Hematopoietic multipotent progenitor cell treated with erythropoietin and hydrocortisone succinate and interleukin-3 and kit ligand, for 8 days (in vitro differentiated cells): ENCODE measurements around the gene GGT7.
A peak's percentile ranks its signal among the peaks of the same experiment; 100 is the strongest.
"Not testable (repeated sequence)": the region's sequence is repeated elsewhere in the genome, so short reads cannot be mapped to it uniquely, and the experiment has no call there.

ENCODE experiments used
- DNase-seq: peaks from one replicate; pipeline ENCODE4 v3.0.0-alpha.2; 2015

Gene GGT7

GRCh38 chr20:34880971-34881370 lies 8.3 kb upstream of the GGT7 start:
- DNase-seq = not testable (repeated sequence)

- no peak for DNase-seq
Observed at GRCh38 chr20:34880215-34880850, 7.7 kb upstream of the GGT7 start.

DNA sequence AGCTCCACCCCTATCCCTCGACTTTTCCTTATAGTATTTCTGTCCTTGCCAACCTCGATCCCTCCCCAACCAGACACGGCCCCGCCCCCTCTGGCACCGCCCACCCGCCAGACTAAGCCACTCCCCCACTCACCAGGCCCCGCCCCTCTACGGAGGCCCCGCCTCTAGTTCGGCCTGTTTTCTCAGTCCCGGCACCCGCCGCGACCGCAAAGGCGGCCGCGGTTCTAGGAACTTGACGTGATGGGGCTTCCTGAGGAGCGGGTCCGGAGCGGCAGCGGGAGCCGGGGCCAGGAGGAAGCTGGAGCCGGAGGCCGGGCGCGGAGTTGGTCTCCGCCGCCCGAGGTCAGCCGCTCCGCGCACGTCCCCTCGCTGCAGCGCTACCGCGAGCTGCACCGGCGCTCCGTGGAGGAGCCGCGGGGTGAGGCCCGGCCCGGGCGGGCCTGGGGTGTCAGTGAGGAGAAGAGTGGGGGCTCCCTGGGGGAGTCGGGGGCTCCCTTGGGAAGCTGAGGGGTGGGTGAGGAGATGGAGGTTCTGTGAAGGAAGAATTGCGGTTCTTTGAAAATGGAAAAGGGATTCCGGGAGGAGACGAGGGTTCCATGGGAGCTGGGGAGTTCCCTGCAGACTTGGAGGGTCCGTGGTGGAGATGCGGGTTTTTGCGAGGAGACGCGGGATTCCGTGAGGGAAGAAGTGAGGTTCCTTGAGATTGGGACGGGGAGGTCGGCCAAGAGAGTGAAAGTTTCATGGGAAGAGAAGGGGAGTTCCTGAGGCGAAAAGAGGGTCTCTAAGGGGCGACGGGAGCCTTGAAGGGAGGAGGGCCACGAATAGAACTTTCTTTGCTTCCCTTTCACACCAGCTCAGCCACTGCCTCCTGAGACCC lies 4.0 kb upstream of the GGT7 start, which contains the start of gene ACSS2:
Gene ACSS2 (plus strand): TSS at position 207 of the 877 bp plus-strand sequence. CDS start 34 bp downstream, at position 241.
- DNase-seq = no peak

- DNase-seq = peak; percentile 96
Observed at GRCh38 chr20:34875642-34876405, 3.2 kb upstream of the GGT7 start.

GRCh38 chr20:34874094-34874654 lies 1.5 kb upstream of the GGT7 start:
- peak; percentile 89 for DNase-seq

GRCh38 chr20:34873583-34874093 lies 982 bp upstream of the GGT7 start:
- no peak for DNase-seq

GRCh38 chr20:34871966-34872621 lies 562 bp downstream of the GGT7 start:
- no peak for DNase-seq

GRCh38 chr20:34871320-34871926 lies 1.2 kb downstream of the GGT7 start:
- DNase-seq = no peak

DNA sequence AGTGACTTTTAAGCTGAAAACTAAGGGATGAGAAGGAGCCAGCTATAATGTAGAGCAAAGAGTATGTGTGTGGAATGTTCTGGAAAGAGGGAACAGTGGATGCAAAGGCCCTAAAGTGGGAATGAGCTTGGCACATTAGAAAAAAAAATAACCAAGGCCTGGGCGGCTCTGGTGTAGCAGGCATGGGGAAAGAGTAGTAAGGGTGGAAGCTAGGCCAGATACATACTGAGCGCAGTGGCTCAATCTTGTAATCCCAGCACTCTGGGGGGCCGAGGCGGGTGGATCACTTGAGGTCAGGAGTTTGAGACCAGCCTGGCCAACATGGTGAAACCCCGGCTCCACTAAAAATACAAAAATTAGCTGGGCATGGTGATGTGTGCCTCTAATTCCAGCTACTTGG lies 8.4 kb downstream of the GGT7 start:
- no peak for DNase-seq

- no peak for DNase-seq
Observed at GRCh38 chr20:34863421-34863965, 9.2 kb downstream of the GGT7 start.

GRCh38 chr20:34862724-34863123 lies 9.9 kb downstream of the GGT7 start:
- DNase-seq = no peak

DNA sequence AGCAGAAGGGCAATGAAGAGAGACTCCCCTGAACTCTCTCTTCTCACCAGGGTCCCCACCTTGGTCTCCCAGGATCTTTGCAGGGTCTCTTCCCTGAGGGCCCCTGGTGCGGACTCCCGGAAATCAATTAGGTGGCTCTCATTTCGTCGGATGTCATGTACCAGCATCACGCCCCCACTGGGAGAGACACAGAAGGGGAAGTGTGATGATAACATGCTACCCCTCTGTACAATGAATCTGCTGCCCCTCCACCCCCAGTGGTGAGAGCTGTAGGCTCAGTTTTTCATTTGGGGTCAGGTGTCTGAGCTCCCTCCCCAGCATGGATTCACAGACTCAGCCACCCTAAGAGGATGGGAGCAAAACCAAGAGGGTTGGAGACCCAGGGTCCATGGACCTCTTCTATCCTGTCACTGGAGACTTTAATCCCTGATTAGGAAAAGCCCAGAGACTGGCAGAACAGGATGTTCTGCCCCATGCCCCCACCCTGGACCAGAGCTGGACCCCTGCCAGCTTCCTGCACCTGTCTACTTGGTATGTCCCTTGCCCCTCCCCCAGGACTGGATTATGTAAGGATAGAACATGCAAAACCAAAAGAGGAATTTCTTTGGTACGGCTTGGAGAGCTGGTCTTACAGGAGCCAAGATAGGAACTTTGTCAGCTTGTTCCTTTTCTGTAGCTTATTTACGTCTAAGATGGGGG lies 11.1 kb downstream of the GGT7 start:
- no peak for DNase-seq

GRCh38 chr20:34859826-34860545 lies 12.7 kb downstream of the GGT7 start:
- no peak for DNase-seq

DNA sequence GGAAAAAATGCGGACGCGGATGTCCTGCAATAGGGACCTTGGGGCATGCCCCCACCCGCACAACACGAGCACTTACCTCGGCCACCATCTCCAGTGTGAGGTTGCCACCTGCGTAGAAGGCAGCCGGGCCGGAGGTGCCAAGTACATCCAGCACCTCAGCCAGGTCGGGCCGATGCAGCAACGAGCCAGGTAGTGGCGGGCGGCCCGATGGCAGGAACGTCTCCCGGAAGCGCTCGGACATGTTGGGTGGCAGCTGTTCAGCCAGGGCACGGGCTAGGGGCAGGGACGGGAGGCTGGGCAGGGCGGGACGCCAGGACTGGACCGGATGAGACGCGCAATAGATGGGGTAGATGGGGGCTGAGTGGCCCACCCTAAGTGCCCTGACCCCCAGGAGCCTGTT lies 13.3 kb downstream of the GGT7 start:
- DNase-seq = no peak

- no peak for DNase-seq
Observed at GRCh38 chr20:34852298-34852697, 20.4 kb downstream of the GGT7 start.

DNA sequence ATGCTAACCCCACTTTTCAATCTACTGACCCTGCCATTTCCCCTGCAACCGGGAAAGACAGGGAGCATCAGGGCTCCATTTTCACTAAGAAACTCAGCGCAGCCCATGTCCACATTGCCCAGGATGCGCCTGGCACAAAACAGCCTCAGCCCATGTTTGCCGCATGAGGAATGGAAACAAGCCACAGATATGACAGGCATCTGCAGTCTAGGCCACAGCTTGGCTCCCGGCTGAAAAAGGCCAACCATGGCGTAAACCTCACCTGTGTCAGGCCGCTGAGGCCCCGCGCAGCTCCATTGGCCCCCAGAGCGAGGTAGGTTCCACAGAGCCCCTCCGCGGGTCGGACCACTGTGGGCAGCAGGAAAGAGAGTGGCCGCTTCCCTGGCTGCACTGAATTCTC lies 21.7 kb downstream of the GGT7 start:
- DNase-seq = no peak

GRCh38 chr20:34849778-34850177 lies 22.9 kb downstream of the GGT7 start:
- no peak for DNase-seq

DNA sequence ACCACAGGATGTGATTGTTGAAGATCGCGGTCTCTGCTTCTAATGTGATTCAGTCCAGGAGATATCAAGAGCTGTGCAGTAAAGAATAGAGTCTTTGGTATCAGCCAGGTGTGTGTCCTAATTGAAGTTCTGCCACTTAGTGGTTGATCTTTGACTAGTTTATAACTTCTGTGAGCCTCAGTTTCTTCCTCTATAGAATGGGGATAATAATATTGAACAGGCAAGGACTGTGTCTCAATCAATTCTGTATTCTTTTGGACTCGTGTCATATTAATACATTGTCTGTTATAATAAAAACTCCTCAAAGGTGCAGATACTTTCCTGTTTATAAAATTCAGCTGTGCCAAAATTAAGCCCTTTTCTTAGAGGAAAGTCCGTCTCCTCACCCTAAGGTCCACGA lies 24.1 kb downstream of the GGT7 start:
- no peak for DNase-seq

- no peak for DNase-seq
Observed at GRCh38 chr20:34843421-34843820, 29.2 kb downstream of the GGT7 start.

- no peak for DNase-seq
Observed at GRCh38 chr20:34842143-34842542, 30.5 kb downstream of the GGT7 start.
